Measurements from ENCODE around the gene SORCS2.

DNA sequence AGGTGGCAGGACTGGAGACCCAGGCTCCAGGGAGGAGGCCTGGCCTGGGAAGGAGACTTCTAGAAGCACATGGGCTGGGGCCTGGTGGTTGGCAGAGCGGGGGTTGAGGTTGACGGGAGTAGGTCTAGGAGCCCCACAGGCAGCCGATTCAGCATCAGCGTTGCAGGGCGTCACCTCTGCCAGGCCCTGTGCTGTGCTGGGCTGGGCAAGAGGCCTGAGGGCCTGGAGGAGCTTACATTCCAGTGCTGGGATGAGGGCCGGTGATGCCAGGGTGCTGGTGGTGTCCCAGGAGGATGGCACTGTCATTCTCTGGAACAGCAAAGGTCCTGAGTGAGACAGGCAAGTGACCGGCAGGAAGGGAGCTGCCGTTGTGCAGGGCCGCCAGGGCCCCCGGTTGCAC, 76.6 kb downstream of the SORCS2 start:
- TF ChIP-seq, protein P1, sequence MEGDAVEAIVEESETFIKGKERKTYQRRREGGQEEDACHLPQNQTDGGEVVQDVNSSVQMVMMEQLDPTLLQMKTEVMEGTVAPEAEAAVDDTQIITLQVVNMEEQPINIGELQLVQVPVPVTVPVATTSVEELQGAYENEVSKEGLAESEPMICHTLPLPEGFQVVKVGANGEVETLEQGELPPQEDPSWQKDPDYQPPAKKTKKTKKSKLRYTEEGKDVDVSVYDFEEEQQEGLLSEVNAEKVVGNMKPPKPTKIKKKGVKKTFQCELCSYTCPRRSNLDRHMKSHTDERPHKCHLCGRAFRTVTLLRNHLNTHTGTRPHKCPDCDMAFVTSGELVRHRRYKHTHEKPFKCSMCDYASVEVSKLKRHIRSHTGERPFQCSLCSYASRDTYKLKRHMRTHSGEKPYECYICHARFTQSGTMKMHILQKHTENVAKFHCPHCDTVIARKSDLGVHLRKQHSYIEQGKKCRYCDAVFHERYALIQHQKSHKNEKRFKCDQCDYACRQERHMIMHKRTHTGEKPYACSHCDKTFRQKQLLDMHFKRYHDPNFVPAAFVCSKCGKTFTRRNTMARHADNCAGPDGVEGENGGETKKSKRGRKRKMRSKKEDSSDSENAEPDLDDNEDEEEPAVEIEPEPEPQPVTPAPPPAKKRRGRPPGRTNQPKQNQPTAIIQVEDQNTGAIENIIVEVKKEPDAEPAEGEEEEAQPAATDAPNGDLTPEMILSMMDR (conservative IDR thresholded peaks at IDR 0.05; ENCODE audit: low read depth, low read length): no peak
- no peak for TF ChIP-seq EZH2 (IDR thresholded peaks at IDR 0.05; ENCODE audit: low read length, unreplicated experiment)

Measured in PC-3 (cell line).